ENCODE measurements around the gene SLC5A7.

SLC5A7 gene

GRCh38 chr2:107989445-107989844 is 3.1 kb downstream of the SLC5A7 start:
- peaks cover 39% of the 10 kb centered on the region for H3K27me3 ChIP-seq (ENCODE audit: insufficient read depth, poor library complexity, severe bottlenecking)
- no peak for TF ChIP-seq CTCF (IDR thresholded peaks at IDR 0.05; ENCODE audit: poor library complexity, severe bottlenecking)
- no peaks in the 10 kb centered on the region for H3K36me3 ChIP-seq (ENCODE audit: low read depth)
- DNase-seq (ENCODE audit: low spot score), result no peak
- no peak for ATAC-seq (ENCODE audit: low read depth)
- no peak overlapping the region for H3K27ac ChIP-seq (ENCODE audit: poor library complexity, severe bottlenecking)
- no peaks in the 10 kb centered on the region for H3K9me3 ChIP-seq (ENCODE audit: severe bottlenecking)
- no peak overlapping the region for H3K4me3 ChIP-seq (ENCODE audit: severe bottlenecking)
- H3K4me1 ChIP-seq (ENCODE audit: insufficient read depth, poor library complexity, severe bottlenecking), result no peaks in the 10 kb centered on the region

- DNase-seq (ENCODE audit: low spot score) (no peak), ATAC-seq (ENCODE audit: low read depth) (no peak)
- H3K27me3 ChIP-seq (ENCODE audit: insufficient read depth, poor library complexity, severe bottlenecking), result peaks cover 28% of the 10 kb centered on the region
- H3K9me3 ChIP-seq (ENCODE audit: severe bottlenecking), result no peaks in the 10 kb centered on the region
- H3K4me3 ChIP-seq (ENCODE audit: severe bottlenecking), result no peak overlapping the region
- no peak overlapping the region for H3K27ac ChIP-seq (ENCODE audit: poor library complexity, severe bottlenecking)
- no peaks in the 10 kb centered on the region for H3K4me1 ChIP-seq (ENCODE audit: insufficient read depth, poor library complexity, severe bottlenecking)
- no peak for TF ChIP-seq CTCF (IDR thresholded peaks at IDR 0.05; ENCODE audit: poor library complexity, severe bottlenecking)
- H3K36me3 ChIP-seq (ENCODE audit: low read depth), result no peaks in the 10 kb centered on the region
These were observed 4.4 kb downstream of the SLC5A7 start for GRCh38 chr2:107990718-107991117.

- no peak overlapping the region for H3K27ac ChIP-seq (ENCODE audit: poor library complexity, severe bottlenecking)
- TF ChIP-seq CTCF (IDR thresholded peaks at IDR 0.05; ENCODE audit: poor library complexity, severe bottlenecking), result no peak
- ATAC-seq (ENCODE audit: low read depth) (no peak), DNase-seq (ENCODE audit: low spot score) (no peak)
- no peaks in the 10 kb centered on the region for H3K36me3 ChIP-seq (ENCODE audit: low read depth)
- no peak overlapping the region for H3K4me3 ChIP-seq (ENCODE audit: severe bottlenecking)
- H3K4me1 ChIP-seq (ENCODE audit: insufficient read depth, poor library complexity, severe bottlenecking), result no peaks in the 10 kb centered on the region
- no peaks in the 10 kb centered on the region for H3K9me3 ChIP-seq (ENCODE audit: severe bottlenecking)
- peaks cover 14% of the 10 kb centered on the region for H3K27me3 ChIP-seq (ENCODE audit: insufficient read depth, poor library complexity, severe bottlenecking)
These were observed 5.7 kb downstream of the SLC5A7 start for GRCh38 chr2:107992069-107992468.

- Histone ChIP-seq H3K4me3 (ENCODE audit: severe bottlenecking) (no peak overlapping the region), H3K4me1 (ENCODE audit: insufficient read depth, poor library complexity, severe bottlenecking) (no peaks in the 10 kb centered on the region), H3K36me3 (ENCODE audit: low read depth) (no peaks in the 10 kb centered on the region), H3K27ac (ENCODE audit: poor library complexity, severe bottlenecking) (no peak overlapping the region), H3K9me3 (ENCODE audit: severe bottlenecking) (no peaks in the 10 kb centered on the region), H3K27me3 (ENCODE audit: insufficient read depth, poor library complexity, severe bottlenecking) (no peaks in the 10 kb centered on the region)
- ATAC-seq (ENCODE audit: low read depth) (no peak), DNase-seq (ENCODE audit: low spot score) (no peak)
- no peak for TF ChIP-seq CTCF (IDR thresholded peaks at IDR 0.05; ENCODE audit: poor library complexity, severe bottlenecking)
These were observed 12.8 kb downstream of the SLC5A7 start for GRCh38 chr2:107999158-107999557.

- no peak for TF ChIP-seq CTCF (IDR thresholded peaks at IDR 0.05; ENCODE audit: poor library complexity, severe bottlenecking)
- Histone ChIP-seq H3K4me1 (ENCODE audit: insufficient read depth, poor library complexity, severe bottlenecking) (no peaks in the 10 kb centered on the region), H3K27ac (ENCODE audit: poor library complexity, severe bottlenecking) (no peak overlapping the region), H3K9me3 (ENCODE audit: severe bottlenecking) (no peaks in the 10 kb centered on the region), H3K27me3 (ENCODE audit: insufficient read depth, poor library complexity, severe bottlenecking) (no peaks in the 10 kb centered on the region), H3K4me3 (ENCODE audit: severe bottlenecking) (no peak overlapping the region), H3K36me3 (ENCODE audit: low read depth) (no peaks in the 10 kb centered on the region)
- no peak for ATAC-seq (ENCODE audit: low read depth)
- DNase-seq (ENCODE audit: low spot score), result no peak
These were observed 24.7 kb downstream of the SLC5A7 start for GRCh38 chr2:108010912-108011591.

Data from RWPE2 (cell line).